K562 (cell line): ENCODE data around the gene SPTBN5. TPM values are rescaled to one million over a fixed set of nuclear protein-coding genes. Genes with fewer than 3 reads are reported as not detected.

Experiments used
- BCOR ChIP-seq: fragments of 450-650 bp; IDR thresholded peaks from 2 replicates; pipeline ENCODE4 v1.6.1; 2016
- BRD4 ChIP-seq: fragments of 200-600 bp; sonication (generic); IDR thresholded peaks from 2 replicates; pipeline ENCODE4 v1.6.1; 2017; ENCODE audit warnings: inconsistent platforms
- CEBPB ChIP-seq: fragments of 450-650 bp; IDR thresholded peaks from 2 replicates; pipeline ENCODE4 v1.6.1; 2016; ENCODE audit warnings: missing genetic modification characterization, missing compliant biosample characterization
- CSDE1 ChIP-seq, 2 experiments: fragments of 450-650 bp; IDR thresholded peaks; 2 replicates each; pipeline ENCODE4 v1.6.1; 2016; ENCODE audit warnings: mild to moderate bottlenecking in 1 of 2
- FOXM1 ChIP-seq, 2 experiments: fragments of 450-650 bp in 1 of 2; sonication (generic) in 1 of 2; formaldehyde crosslinking in 1 of 2; IDR thresholded peaks; 2 replicates each; pipeline versions ENCODE4 v1.6.1 to v1.9.0; 2017 to 2022; ENCODE audit warnings: low read depth in 2 of 2, mild to moderate bottlenecking in 2 of 2, missing genetic modification reagents in 1 of 2, moderate library complexity in 1 of 2
- GTF2A2 ChIP-seq: IDR thresholded peaks from 2 replicates; pipeline ENCODE4 v1.6.1; 2016; ENCODE audit warnings: mild to moderate bottlenecking, missing genetic modification characterization, missing compliant biosample characterization
- ILK ChIP-seq: fragments of 450-650 bp; IDR thresholded peaks from 2 replicates; pipeline ENCODE4 v1.6.1; 2016; ENCODE audit warnings: missing genetic modification characterization, low read depth, mild to moderate bottlenecking, missing compliant biosample characterization, moderate library complexity, borderline replicate concordance
- JUN ChIP-seq, 2 experiments: sonication (generic) in 1 of 2; formaldehyde crosslinking in 1 of 2; IDR thresholded peaks; 2 replicates each; pipeline versions ENCODE4 v1.6.1 to v1.8.0; 2012 to 2022; ENCODE audit warnings: borderline replicate concordance in 2 of 2, mild to moderate bottlenecking in 2 of 2, improper control_type of control experiment in 1 of 2, low read depth in 1 of 2, low read length in 1 of 2, missing genetic modification reagents in 1 of 2
- JUND ChIP-seq, 2 experiments: IDR thresholded peaks; 2 replicates in 1 of 2; 3 replicates in 1 of 2; pipeline ENCODE4 v1.6.1; 2011; ENCODE audit warnings: borderline replicate concordance in 2 of 2, low read depth in 2 of 2, low read length in 2 of 2, improper control_type of control experiment in 1 of 2, missing biosample characterization in 1 of 2, missing genetic modification characterization in 1 of 2, missing genetic modification reagents in 1 of 2
- KLF1 ChIP-seq: fragments of 450-650 bp; IDR thresholded peaks from 2 replicates; pipeline ENCODE4 v1.6.1; 2016; ENCODE audit warnings: missing genetic modification characterization, missing compliant biosample characterization
- MAFG ChIP-seq: fragments of 450-650 bp; conservative IDR thresholded peaks from 2 replicates; pipeline ENCODE4 v1.6.1; 2016; ENCODE audit warnings: missing genetic modification characterization, missing compliant biosample characterization
- STAG1 ChIP-seq: sonication (generic); formaldehyde crosslinking; IDR thresholded peaks from 2 replicates; pipeline ENCODE4 v1.5.0; 2020; ENCODE audit warnings: missing genetic modification reagents, borderline replicate concordance
- YBX1 ChIP-seq: fragments of 450-650 bp; IDR thresholded peaks from 2 replicates; pipeline ENCODE4 v1.7.1; 2016; ENCODE audit warnings: mild to moderate bottlenecking
- ZBTB1 ChIP-seq: sonication (generic); formaldehyde crosslinking; IDR thresholded peaks from 2 replicates; pipeline ENCODE4 v1.8.1; 2023; ENCODE audit warnings: missing genetic modification reagents, low read depth, mild to moderate bottlenecking, borderline replicate concordance
- ZNF431 ChIP-seq: sonication (generic); formaldehyde crosslinking; IDR thresholded peaks from 2 replicates; pipeline ENCODE4 v1.8.0; 2022; ENCODE audit warnings: mild to moderate bottlenecking, missing genetic modification reagents
- polyA plus RNA-seq, 8 experiments: library from polyadenylated mRNA; depleted of rRNA in 4 of 8; stranded (reverse) in 5 of 8; unstranded in 3 of 8; fragments of >200 nt; fragmentation: Nextera tagmentation in 2 of 8; fragmentation: Illumina TruSeq in 1 of 8; extraction: Ambion mirVana in 2 of 8; extraction: Trizol in 1 of 8; gene quantifications; 2 replicates each; pipeline versions ENCODE4 v1.2.1 to v1.2.3, GENCODE V29; 2011 to 2014; ENCODE audit warnings: inconsistent platforms in 1 of 8, missing spikeins in 1 of 8
- total RNA-seq, 7 experiments: library from RNA; depleted of rRNA in 6 of 7; stranded (reverse); fragments of >200 nt in 6 of 7; fragmentation: Illumina TruSeq in 2 of 7; extraction: Trizol in 2 of 7; gene quantifications; 2 replicates each; pipeline versions ENCODE4 v1.2.1 to v1.2.3, GENCODE V29; 2011 to 2021; ENCODE audit warnings: low replicate concordance in 1 of 7
- TF ChIP-seq, protein P1 (sequence below): sonication (generic); formaldehyde crosslinking; IDR thresholded peaks from 2 replicates; pipeline ENCODE4 v1.8.1; 2022; ENCODE audit warnings: missing genetic modification reagents
- TF ChIP-seq, protein P2 (sequence below): fragments of 450-650 bp; formaldehyde crosslinking; IDR thresholded peaks from 2 replicates; pipeline ENCODE4 v1.4.0; 2022; ENCODE audit warnings: mild to moderate bottlenecking, moderate library complexity
- TF ChIP-seq, protein P3 (sequence below): IDR thresholded peaks from 2 replicates; pipeline ENCODE4 v1.6.1; 2016; ENCODE audit warnings: missing genetic modification characterization, missing compliant biosample characterization

Gene SPTBN5
- total and polyA plus RNA-seq, 9 of the 15 experiments (the other 6 are each of a cell fraction or from before 2014, with no cell fraction given), result 0.02 TPM; not detected in 8

DNA sequence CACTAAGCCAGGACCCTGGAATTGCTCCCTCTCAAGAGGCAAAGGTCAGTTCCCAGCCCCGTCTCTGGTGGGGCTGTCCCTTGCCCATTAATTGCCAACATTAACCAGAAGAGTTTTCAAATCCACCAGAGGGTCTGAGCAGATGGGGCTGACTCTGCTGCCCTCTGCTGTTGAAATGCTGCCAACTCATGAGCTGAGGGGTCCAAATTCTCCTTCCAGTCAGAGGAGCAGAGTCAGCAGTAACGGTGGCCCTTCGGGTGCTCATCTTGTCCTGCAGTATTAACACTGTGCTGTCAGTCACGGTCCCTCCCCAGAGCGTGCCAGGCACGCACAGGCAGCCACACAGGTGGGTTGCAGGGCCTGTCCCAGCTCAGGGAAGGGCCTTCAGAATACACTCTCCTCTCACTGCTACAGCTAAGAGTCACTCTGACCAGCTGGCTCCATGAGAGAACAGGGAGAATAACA lies 10.7 kb upstream of the SPTBN5 start (continued):
- TF ChIP-seq STAG1 (CRISPR knock-in tag), result peak; percentile 81
- TF ChIP-seq BCOR, result no peak
- TF ChIP-seq GTF2A2 (tag), result no peak
- TF ChIP-seq, protein P1, sequence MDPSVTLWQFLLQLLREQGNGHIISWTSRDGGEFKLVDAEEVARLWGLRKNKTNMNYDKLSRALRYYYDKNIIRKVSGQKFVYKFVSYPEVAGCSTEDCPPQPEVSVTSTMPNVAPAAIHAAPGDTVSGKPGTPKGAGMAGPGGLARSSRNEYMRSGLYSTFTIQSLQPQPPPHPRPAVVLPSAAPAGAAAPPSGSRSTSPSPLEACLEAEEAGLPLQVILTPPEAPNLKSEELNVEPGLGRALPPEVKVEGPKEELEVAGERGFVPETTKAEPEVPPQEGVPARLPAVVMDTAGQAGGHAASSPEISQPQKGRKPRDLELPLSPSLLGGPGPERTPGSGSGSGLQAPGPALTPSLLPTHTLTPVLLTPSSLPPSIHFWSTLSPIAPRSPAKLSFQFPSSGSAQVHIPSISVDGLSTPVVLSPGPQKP (CRISPR knock-in tag), result no peak
- TF ChIP-seq, protein P2, sequence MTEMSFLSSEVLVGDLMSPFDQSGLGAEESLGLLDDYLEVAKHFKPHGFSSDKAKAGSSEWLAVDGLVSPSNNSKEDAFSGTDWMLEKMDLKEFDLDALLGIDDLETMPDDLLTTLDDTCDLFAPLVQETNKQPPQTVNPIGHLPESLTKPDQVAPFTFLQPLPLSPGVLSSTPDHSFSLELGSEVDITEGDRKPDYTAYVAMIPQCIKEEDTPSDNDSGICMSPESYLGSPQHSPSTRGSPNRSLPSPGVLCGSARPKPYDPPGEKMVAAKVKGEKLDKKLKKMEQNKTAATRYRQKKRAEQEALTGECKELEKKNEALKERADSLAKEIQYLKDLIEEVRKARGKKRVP (CRISPR knock-in tag), result no peak
- TF ChIP-seq YBX1, result no peak
- TF ChIP-seq KLF1 (tag), result no peak
- TF ChIP-seq BRD4, result no peak
- TF ChIP-seq ILK (tag), result no peak
- no peak for TF ChIP-seq CSDE1 (IDR thresholded peaks at IDR 0.05)
- 0 out of 2 replicates have a peak, but pooled peaks have one; percentile 34 for TF ChIP-seq JUND (IDR thresholded peaks at IDR 0.05; ENCODE audit: borderline replicate concordance, low read depth, low read length)
- TF ChIP-seq JUND (tag; IDR thresholded peaks at IDR 0.05; ENCODE audit: borderline replicate concordance, low read depth, low read length), result no peak
- TF ChIP-seq ZBTB1, result no peak
- no peak for TF ChIP-seq CEBPB
- peak; percentile 72 for TF ChIP-seq MAFG (tag)
- TF ChIP-seq FOXM1 (IDR thresholded peaks at IDR 0.05; ENCODE audit: low read depth), result no peak
- TF ChIP-seq FOXM1 (CRISPR knock-in tag; IDR thresholded peaks at IDR 0.05; ENCODE audit: low read depth), result no peak
- TF ChIP-seq ZNF431, result no peak
- TF ChIP-seq JUN (IDR thresholded peaks at IDR 0.05; ENCODE audit: borderline replicate concordance, low read depth, low read length), result no peak
- TF ChIP-seq JUN (CRISPR knock-in tag; IDR thresholded peaks at IDR 0.05; ENCODE audit: borderline replicate concordance), result no peak
- TF ChIP-seq, protein P3, sequence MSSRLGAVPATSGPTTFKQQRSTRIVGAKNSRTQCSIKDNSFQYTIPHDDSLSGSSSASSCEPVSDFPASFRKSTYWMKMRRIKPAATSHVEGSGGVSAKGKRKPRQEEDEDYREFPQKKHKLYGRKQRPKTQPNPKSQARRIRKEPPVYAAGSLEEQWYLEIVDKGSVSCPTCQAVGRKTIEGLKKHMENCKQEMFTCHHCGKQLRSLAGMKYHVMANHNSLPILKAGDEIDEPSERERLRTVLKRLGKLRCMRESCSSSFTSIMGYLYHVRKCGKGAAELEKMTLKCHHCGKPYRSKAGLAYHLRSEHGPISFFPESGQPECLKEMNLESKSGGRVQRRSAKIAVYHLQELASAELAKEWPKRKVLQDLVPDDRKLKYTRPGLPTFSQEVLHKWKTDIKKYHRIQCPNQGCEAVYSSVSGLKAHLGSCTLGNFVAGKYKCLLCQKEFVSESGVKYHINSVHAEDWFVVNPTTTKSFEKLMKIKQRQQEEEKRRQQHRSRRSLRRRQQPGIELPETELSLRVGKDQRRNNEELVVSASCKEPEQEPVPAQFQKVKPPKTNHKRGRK (tag), result no peak
